Neural progenitor cell (in vitro differentiated cells): ENCODE data around the gene KCNAB1.

Source experiments
- CTCF ChIP-seq: fragments of 200-600 bp; sonication (generic); IDR thresholded peaks from 2 replicates; pipeline ENCODE4 v1.5.1; 2017; ENCODE audit warnings: antibody characterized with exemption, mild to moderate bottlenecking
- EZH2phosphoT487 ChIP-seq: fragments of 200-600 bp; sonication (generic); IDR thresholded peaks from 2 replicates; pipeline ENCODE4 v1.6.1; 2017; ENCODE audit warnings: antibody characterized with exemption

- TF ChIP-seq EZH2phosphoT487 (no peak), CTCF (no peak)
Measured at GRCh38 chr3:156188757-156189156, 68.4 kb downstream of the KCNAB1 start.
